GM18951 (cell line): Measurements from ENCODE around the gene C2CD3.
"Not testable (repeated sequence)": the region's sequence is repeated elsewhere in the genome, so short reads cannot be mapped to it uniquely, and the experiment has no call there.

ENCODE experiments used
- POLR2A ChIP-seq: IDR thresholded peaks from 4 replicates; pipeline ENCODE4 v1.6.1; 2011; ENCODE audit warnings: mild to moderate bottlenecking; ENCODE audit not compliant: insufficient read length, insufficient read depth; ENCODE audit errors: extremely low read depth
- in situ Hi-C: fragments of 300-500 bp; cut with MboI; formaldehyde crosslinking; loops from one replicate; pipeline ENCODE4 v1.12.0; 2022; ENCODE audit warnings: low sequenced_read_pairs, mixed read lengths, inconsistent platforms; ENCODE audit not compliant: unreplicated experiment

C2CD3 gene

DNA sequence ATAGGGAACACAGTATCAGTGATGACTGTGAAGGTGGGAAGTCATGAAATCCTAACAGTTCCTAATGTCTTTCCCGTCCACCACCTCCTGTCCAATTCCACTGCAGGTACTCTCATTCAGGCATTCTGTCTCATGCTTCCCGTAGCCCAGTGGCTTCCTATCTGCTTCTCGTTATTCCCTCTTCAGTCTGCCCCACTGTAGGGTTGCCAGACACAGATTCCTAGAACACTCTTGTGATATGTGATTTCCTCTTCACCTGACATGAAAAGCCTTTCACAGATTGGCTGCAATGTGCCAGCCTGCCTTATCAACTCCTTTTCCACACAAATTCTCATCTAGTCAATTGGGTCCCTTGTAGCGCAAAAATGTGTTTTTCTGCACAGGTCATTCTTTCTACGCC is 49.0 kb downstream of the C2CD3 start:
- no peak for TF ChIP-seq POLR2A
- in situ Hi-C loops: no loop called here

DNA sequence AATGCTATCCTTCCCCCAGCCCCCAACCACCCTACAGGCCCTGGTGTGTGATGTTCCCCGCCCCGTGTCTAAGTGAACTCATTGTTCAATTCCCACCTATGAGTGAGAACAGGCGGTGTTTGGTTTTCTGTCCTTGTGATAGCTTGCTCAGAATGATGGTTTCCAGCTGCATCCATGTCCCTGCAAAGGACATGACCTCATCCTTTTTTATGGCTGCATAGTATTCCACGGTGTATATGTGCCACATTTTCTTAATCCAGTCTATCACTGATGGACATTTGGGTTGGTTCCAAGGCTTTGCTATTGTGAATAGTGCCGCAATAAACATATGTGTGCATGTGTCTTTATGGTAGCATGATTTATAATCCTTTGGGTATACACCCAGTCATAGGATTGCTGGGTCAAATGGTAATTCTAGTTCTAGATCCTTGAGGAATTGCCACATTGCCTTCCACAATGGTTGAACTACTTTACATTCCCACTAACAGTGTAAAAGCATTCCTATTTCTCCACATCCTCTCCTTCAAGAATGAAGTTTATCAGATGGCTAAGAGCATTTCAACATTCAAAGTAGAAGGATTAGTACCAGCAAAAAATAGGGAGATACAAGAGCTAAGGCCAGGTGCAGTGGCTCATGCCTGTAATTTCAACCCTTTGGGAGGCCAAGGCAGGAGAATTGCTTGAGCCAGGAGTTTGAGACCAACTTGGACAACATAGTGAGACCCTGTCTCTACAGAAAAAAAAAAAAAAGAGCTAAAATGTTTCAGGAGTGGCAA is 50.4 kb downstream of the C2CD3 start:
- in situ Hi-C loops: not testable (repeated sequence)

- TF ChIP-seq POLR2A: no peak
- in situ Hi-C loops: no loop called here
These were observed 54.1 kb downstream of the C2CD3 start for GRCh38 chr11:74116719-74117118.

DNA sequence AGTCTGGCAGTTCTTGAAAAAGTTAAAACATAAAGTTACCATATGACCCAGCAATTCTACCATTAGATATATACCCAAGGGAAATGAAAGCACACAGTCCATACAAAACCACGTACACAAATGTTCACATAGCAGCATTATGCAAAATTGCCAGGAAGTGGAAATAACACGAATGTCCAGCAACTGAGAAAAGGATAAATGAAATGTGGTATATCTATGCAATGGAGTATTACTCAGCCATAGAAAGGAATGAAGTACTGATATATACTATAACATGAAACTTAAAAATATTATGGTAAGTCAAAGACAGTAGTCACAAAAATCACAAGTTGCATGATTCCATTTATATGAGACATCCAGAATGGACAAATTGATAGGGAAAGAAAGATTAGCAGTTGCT is 57.9 kb downstream of the C2CD3 start:
- no peak for TF ChIP-seq POLR2A
- in situ Hi-C loops: no loop called here

GRCh38 chr11:74106124-74106523 is 64.7 kb downstream of the C2CD3 start:
- no peak for TF ChIP-seq POLR2A
- in situ Hi-C loops: no loop called here

GRCh38 chr11:74102321-74102720 is 68.5 kb downstream of the C2CD3 start:
- no peak for TF ChIP-seq POLR2A
- in situ Hi-C loops: no loop called here

DNA sequence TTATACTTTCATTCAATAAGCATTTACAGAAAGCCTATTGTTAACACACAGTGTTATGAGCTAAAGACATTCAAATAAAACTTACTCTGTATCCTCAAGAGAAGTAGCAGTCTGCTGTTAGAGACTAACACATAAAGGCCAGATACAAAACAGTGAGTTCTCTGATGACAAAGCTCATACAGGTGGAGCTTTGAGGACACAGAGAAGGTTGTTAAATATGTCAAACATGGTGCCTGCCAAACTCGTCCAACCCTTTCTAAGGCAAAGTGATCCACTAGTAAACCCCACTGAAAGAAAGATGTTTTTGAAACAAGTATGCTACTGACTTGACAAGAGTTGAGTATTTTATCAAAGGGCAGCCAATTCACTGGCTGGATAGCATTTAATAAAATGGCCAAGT is 70.1 kb downstream of the C2CD3 start:
- in situ Hi-C loops: no loop called here
- no peak for TF ChIP-seq POLR2A

- TF ChIP-seq POLR2A: no peak
- in situ Hi-C loops: no loop called here
These were observed 70.6 kb downstream of the C2CD3 start for GRCh38 chr11:74100231-74100630.

DNA sequence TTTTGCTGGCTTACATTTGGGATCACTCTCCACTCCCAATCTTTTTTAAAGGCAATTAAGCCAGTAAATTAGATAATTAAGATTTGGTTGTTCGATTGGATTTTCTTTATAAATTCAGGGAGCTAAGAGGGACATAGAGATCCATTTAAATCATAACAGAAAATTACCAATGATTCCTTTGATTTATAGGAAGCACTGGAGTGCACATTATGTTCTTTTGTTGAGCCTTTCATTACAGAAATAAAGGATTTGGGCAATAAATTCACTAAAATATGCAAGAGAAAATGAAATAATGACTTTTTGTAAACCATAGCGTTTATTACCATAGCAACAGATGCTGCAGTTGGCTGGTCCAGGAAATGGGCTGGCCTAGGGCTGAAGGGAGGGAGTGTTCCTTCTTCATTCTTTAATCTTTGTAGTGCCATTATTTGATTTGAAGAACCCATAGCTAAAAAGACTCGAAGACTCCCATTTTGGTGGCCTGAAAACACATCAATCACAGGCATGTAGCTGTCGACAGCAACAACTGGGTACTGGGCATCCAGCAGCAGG is 73.0 kb downstream of the C2CD3 start:
- no peak for TF ChIP-seq POLR2A
- in situ Hi-C loops: no loop called here

GRCh38 chr11:74094393-74094792 is 76.4 kb downstream of the C2CD3 start:
- no peak for TF ChIP-seq POLR2A
- in situ Hi-C loops: no loop called here

DNA sequence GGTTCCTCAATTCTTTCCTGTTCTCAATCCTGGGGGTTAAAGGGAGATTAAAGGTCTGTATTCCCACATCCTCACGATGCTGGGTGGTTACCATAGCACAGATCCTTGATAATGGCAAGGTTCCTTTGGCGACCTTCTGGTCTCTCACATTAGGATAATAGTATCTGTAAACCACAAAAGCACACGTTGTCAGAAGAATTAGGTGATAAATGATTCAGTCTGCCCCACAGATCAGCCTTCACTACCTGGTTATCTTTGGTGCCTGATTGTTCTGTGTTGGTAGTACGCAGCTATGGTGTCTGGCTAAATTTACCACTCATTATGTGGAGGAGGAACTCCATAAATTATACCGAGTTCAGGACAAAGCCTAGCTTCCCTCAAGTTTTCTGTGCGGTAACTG is 78.4 kb downstream of the C2CD3 start:
- TF ChIP-seq POLR2A: no peak

GRCh38 chr11:74091549-74091948 is 79.3 kb downstream of the C2CD3 start:
- in situ Hi-C loops: no loop called here
- TF ChIP-seq POLR2A: no peak

More for the DNA sequence above, 78.4 kb downstream of the C2CD3 start:
- in situ Hi-C loops: no loop called here

DNA sequence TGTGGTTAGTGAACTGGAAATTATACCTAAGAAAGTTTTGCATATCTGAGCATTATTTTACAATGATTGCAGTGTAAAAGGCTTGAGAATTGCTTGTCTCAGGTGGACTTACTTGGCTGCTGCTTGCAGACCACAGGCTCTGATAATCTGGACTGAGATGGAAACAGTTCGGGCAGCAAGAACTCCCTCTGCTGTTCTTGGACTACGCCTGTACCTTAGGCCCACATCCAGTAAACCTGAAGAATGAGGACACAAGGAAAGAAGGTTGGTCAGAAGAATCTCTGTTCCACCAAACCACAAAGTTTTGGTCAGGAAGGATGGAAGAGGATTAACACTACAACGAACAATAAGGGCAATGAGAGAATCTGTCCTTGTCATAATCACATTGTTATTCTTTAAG is 80.1 kb downstream of the C2CD3 start:
- in situ Hi-C loops: no loop called here
- no peak for TF ChIP-seq POLR2A

DNA sequence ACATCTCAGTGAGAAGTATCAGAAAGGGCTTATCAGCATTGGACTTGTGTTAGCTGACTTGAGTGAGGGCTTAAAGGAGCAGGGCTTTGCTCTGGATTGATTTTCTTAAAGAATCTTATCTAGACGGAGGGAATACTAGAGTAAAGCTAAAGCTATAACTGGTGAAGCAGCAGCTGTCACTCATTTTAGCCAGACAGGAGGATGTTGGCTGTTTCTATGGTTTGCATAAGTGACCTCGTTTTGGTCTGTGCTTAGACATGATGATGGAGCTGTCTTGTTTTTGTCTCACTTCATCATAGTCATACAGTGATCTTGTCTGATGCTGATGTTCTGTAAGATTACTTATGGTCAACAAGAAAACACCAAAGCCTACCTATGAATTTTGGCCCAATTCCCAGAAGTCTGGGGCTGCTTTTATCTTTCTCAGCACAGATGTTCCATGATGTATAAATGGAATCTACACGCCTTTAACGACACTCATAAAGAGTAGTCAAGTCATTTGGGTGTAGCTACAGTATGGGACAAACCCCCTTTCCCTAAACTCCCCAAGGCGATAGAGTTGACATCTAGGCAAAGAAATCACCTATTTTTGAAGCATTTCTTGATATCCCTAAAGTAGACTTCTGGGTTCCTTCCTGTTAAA is 84.4 kb downstream of the C2CD3 start:
- in situ Hi-C loops: no loop called here

More for the DNA sequence above, 84.4 kb downstream of the C2CD3 start:
- TF ChIP-seq POLR2A: no peak
